Activated B cell treated with CpG ODN at 0.5 μM for 24 hours (primary cell): Measurements from ENCODE around the gene PSME1. TPM values are rescaled to one million over a fixed set of nuclear protein-coding genes. Genes with fewer than 3 reads are reported as not detected.

ENCODE experiments used
- ATAC-seq: fragments of 200-7000 bp; cut with Tn5 transposase; one replicate; pipeline ENCODE4 v1.10.0; 2021; ENCODE audit warnings: low read depth, mild to moderate bottlenecking, moderate library complexity
- CTCF ChIA-PET: fragments of 350-600 bp; sonication (Branson Sonifier 250); formaldehyde crosslinking; loops from one replicate; lab custom pipeline; 2021; ENCODE audit warnings: antibody characterized with exemption; lab: Charles Lee
- POLR2A ChIA-PET: fragments of 350-600 bp; sonication (Branson Sonifier 250); formaldehyde crosslinking; loops from one replicate; lab custom pipeline; 2021; ENCODE audit warnings: antibody characterized with exemption; lab: Charles Lee
- DNase-seq: peaks from one replicate; pipeline ENCODE4 v3.0.0; 2022
- H3K27ac Mint-ChIP-seq: one replicate; pipeline ENCODE4 v1.8.0; 2020; ENCODE audit warnings: mixed read lengths
- H3K27me3 Mint-ChIP-seq: one replicate; pipeline ENCODE4 v1.8.0; 2021; ENCODE audit warnings: mixed read lengths
- H3K36me3 Mint-ChIP-seq: one replicate; pipeline ENCODE4 v1.8.0; 2021; ENCODE audit warnings: low read depth, mixed read lengths
- H3K4me1 Mint-ChIP-seq: one replicate; pipeline ENCODE4 v1.8.0; 2021; ENCODE audit warnings: mixed read lengths
- H3K4me3 Mint-ChIP-seq: one replicate; pipeline ENCODE4 v1.8.0; 2020; ENCODE audit warnings: mild to moderate bottlenecking, mixed read lengths
- H3K9me3 Mint-ChIP-seq: one replicate; pipeline ENCODE4 v1.8.0; 2020; ENCODE audit warnings: mixed read lengths
- intact Hi-C: fragments of 100-400 bp; cut with micrococcal nuclease; formaldehyde crosslinking; loops from one replicate; pipeline ENCODE4 v1.15.1; 2024
- total RNA-seq: library from RNA; stranded (reverse); gene quantifications from 2 replicates; pipeline ENCODE4 v1.2.3, GENCODE V29; 2022
- TF ChIP-seq, protein P1 (sequence below): fragments of 200-600 bp; IDR thresholded peaks from one replicate; pipeline ENCODE4 v1.8.0; 2022; ENCODE audit warnings: antibody characterized with exemption, mild to moderate bottlenecking

PSME1 gene
- total RNA-seq, 1 donor from 2014 or later = 406 TPM

GRCh38 chr14:24171422-24172260 is 35.6 kb downstream of the PSME1 start, which contains the start of gene REC8:
Gene REC8, plus strand, starts transcription at chr14:24172080. Its CDS starts 473 bp downstream, at chr14:24172553.
- Mint-ChIP-seq H3K9me3 (no peaks in the 10 kb centered on the region), H3K4me3 (peak within 1 kb of the TSS; percentile 90), H3K4me1 (peaks cover 25% of the 10 kb centered on the region), H3K27ac (peak within 1 kb of the TSS; percentile 84), H3K36me3 (peaks cover 32% of the 10 kb centered on the region), H3K27me3 (no peaks in the 10 kb centered on the region)
- peak; percentile 91 for ATAC-seq
- TF ChIP-seq, protein P1, sequence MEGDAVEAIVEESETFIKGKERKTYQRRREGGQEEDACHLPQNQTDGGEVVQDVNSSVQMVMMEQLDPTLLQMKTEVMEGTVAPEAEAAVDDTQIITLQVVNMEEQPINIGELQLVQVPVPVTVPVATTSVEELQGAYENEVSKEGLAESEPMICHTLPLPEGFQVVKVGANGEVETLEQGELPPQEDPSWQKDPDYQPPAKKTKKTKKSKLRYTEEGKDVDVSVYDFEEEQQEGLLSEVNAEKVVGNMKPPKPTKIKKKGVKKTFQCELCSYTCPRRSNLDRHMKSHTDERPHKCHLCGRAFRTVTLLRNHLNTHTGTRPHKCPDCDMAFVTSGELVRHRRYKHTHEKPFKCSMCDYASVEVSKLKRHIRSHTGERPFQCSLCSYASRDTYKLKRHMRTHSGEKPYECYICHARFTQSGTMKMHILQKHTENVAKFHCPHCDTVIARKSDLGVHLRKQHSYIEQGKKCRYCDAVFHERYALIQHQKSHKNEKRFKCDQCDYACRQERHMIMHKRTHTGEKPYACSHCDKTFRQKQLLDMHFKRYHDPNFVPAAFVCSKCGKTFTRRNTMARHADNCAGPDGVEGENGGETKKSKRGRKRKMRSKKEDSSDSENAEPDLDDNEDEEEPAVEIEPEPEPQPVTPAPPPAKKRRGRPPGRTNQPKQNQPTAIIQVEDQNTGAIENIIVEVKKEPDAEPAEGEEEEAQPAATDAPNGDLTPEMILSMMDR = no peak
- intact Hi-C loops = loop anchor here (1.0 kb wide), 3 partner anchors 10 to 24 kb away; partner anchors contain the start of genes IPO4, IRF9 and RNF31
- DNase-seq = peak; percentile 68
- ChIA-PET CTCF (interaction anchor here (1.6 kb wide), 1 partner anchor 11 kb away, joined by 5 read pairs; the partner anchor contains the start of gene IRF9), POLR2A (interaction anchor here (0.6 to 4.2 kb wide), 16 partner anchors 10 to 71 kb away, joined by 3 to 43 read pairs (median 4); partner anchors contain the start of genes EMC9, GMPR2, IPO4 and IRF9)

DNA sequence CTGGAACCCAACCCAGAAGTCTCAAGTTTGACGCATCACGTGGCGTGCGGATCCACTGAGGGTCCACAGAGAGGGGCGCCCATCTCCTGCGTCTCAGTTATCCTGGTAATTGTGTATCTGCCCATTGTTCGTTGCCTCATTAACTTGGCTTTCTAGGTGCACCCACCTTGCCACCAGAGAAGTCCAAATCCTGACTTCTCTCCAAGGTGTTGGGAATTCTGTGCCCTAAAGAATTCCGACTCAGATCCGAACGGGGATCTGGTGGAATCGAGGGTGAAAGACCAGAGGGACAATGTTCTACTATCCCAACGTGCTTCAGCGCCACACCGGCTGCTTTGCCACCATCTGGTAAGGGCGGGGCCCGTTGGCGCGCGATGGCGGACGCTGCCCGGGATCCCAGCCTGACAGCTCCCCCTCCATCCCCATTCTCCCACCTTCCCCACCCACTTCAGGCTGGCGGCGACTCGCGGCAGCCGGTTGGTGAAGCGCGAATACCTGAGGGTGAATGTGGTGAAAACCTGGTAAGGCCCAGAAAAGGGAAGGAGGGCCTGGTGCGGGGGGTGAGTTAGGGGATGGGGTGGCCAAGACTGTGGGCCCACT is 36.4 kb downstream of the PSME1 start:
- POLR2A ChIA-PET = interaction anchor here (0.6 to 4.2 kb wide), 11 partner anchors 11 to 70 kb away, joined by 3 to 43 read pairs (median 5); partner anchors contain the start of genes EMC9, GMPR2, IPO4 and IRF9

DNA sequence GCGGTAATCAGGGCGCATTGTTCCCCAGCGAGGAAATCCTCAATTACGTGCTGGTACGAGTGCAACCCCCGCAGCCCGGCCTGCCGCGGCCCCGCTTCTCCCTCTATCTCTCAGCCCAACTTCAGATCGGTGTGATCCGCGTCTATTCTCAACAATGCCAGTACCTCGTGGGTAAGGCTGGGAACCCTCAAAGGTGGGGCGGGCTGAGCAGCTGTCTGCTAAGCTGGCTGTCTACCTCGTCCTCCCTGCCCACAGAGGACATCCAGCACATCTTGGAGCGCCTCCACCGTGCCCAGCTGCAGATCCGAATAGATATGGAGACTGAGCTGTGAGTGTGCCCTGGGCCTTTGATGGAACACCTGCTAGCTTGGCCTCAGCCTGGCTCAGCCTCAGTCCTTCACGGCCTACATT is 36.9 kb downstream of the PSME1 start:
- peaks cover 25% of the 10 kb centered on the region for H3K4me1 Mint-ChIP-seq
- H3K27me3 Mint-ChIP-seq = no peaks in the 10 kb centered on the region
- ChIA-PET CTCF (no interaction called here), POLR2A (interaction anchor here (0.9 to 2.4 kb wide), 4 partner anchors 12 to 30 kb away, joined by 3 to 5 read pairs (median 4); partner anchors contain the start of genes IPO4, IRF9 and PSME2)
- no peak for ATAC-seq
- DNase-seq = no peak
- TF ChIP-seq, protein P1 = no peak
- intact Hi-C loops = loop anchor here (1.0 kb wide), 1 partner anchor 15 kb away; the partner anchor contains the start of gene IPO4
- H3K9me3 Mint-ChIP-seq = no peaks in the 10 kb centered on the region
- H3K27ac Mint-ChIP-seq = no peak overlapping the region
- H3K4me3 Mint-ChIP-seq = peak overlapping the region; percentile 60
- H3K36me3 Mint-ChIP-seq = peaks cover 32% of the 10 kb centered on the region

More for the DNA sequence above, 36.4 kb downstream of the PSME1 start:
- CTCF ChIA-PET = interaction anchor here (1.6 kb wide), 1 partner anchor 11 kb away, joined by 5 read pairs; the partner anchor contains the start of gene IRF9
- no peaks in the 10 kb centered on the region for H3K9me3 Mint-ChIP-seq
- H3K4me3 Mint-ChIP-seq = peak overlapping the region; percentile 90
- intact Hi-C loops = loop anchor here (1.0 kb wide), 1 partner anchor 16 kb away; the partner anchor contains the start of gene IPO4
- ATAC-seq (no peak), DNase-seq (no peak)
- peaks cover 25% of the 10 kb centered on the region for H3K4me1 Mint-ChIP-seq
- no peaks in the 10 kb centered on the region for H3K27me3 Mint-ChIP-seq
- H3K36me3 Mint-ChIP-seq = peaks cover 31% of the 10 kb centered on the region
- TF ChIP-seq, protein P1 = no peak
- H3K27ac Mint-ChIP-seq = peak overlapping the region; percentile 18

- no peak for ATAC-seq
- CTCF ChIA-PET = no interaction called here
- Mint-ChIP-seq H3K4me3 (no peak overlapping the region), H3K9me3 (no peaks in the 10 kb centered on the region), H3K27ac (no peak overlapping the region), H3K27me3 (no peaks in the 10 kb centered on the region), H3K36me3 (peaks cover 49% of the 10 kb centered on the region), H3K4me1 (peaks cover 20% of the 10 kb centered on the region)
- TF ChIP-seq, protein P1 = no peak
- intact Hi-C loops = no loop called here
- POLR2A ChIA-PET = interaction anchor here (1.7 kb wide), 1 partner anchor 15 kb away, joined by 6 read pairs; the partner anchor contains the start of gene IRF9
- DNase-seq = no peak
Observed at GRCh38 chr14:24176599-24176998, 40.6 kb downstream of the PSME1 start.
